Tibial artery (tissue), 4 donors: ENCODE results near the gene PRKAA1.

ENCODE experiments used
- DNase-seq, 2 donors: peaks; one replicate each; pipeline ENCODE4 v3.0.0-alpha.2; 2019
- H3K27ac ChIP-seq, 2 donors: fragments of 200-600 bp; sonication (generic) in 1 of 2; 1 replicate in 1 of 2; 2 replicates in 1 of 2; pipeline ENCODE4 v1.5.1; 2018 to 2019; ENCODE audit warnings: mild to moderate bottlenecking in 1 of 2
- H3K27me3 ChIP-seq, 2 donors: fragments of 200-600 bp; sonication (generic) in 1 of 2; one replicate each; pipeline versions ENCODE4 v1.5.1 to v1.6.0; 2016 to 2019
- H3K36me3 ChIP-seq, 3 donors: fragments of 200-600 bp; sonication (generic) in 2 of 3; one replicate each; pipeline ENCODE4 v1.5.1; 2016 to 2019; ENCODE audit warnings: mild to moderate bottlenecking in 2 of 3
- H3K4me1 ChIP-seq, 4 donors: fragments of 200-600 bp; sonication (generic) in 2 of 4; 1 replicate in 3 of 4; 2 replicates in 1 of 4; pipeline ENCODE4 v1.5.1; 2016 to 2019
- H3K4me3 ChIP-seq, 2 donors: fragments of 200-600 bp; sonication (generic) in 1 of 2; 1 replicate in 1 of 2; 2 replicates in 1 of 2; pipeline ENCODE4 v1.5.1; 2018 to 2019; ENCODE audit warnings: mild to moderate bottlenecking in 2 of 2
- H3K9me3 ChIP-seq, 3 donors: fragments of 200-600 bp; sonication (generic) in 1 of 3; one replicate each; pipeline ENCODE4 v1.5.1; 2016 to 2019
- CTCF ChIP-seq, 2 experiments: fragments of 200-600 bp in 1 of 2; fragments of 450-650 bp in 1 of 2; IDR thresholded peaks; one replicate each; pipeline ENCODE4 v1.5.1; 2017 to 2019; ENCODE audit warnings: antibody characterized with exemption in 2 of 2, mild to moderate bottlenecking in 1 of 2, moderate library complexity in 1 of 2
- intact Hi-C: fragments of 100-400 bp; cut with DNase I; formaldehyde crosslinking; loops from one replicate; pipeline ENCODE4 v1.15.0; 2023; ENCODE audit warnings: low total_unique reads

The PRKAA1 gene

GRCh38 chr5:40841068-40841805 lies 43.1 kb upstream of the PRKAA1 start, which contains the start of gene CARD6:
Gene CARD6 (plus strand): TSS chr5:40841367. CDS start chr5:40841383, 16 bp downstream.
- H3K9me3 ChIP-seq = no peaks in the 10 kb centered on the region
- H3K36me3 ChIP-seq = no peaks in the 10 kb centered on the region
- no peak for DNase-seq
- peaks cover 0 to under 1% (median 0%) of the 10 kb centered on the region in 4 donors for H3K4me1 ChIP-seq
- H3K27ac ChIP-seq = peak within 1 kb of the TSS; percentile 42 to 45
- TF ChIP-seq CTCF (IDR thresholded peaks at IDR 0.05) = no peak
- peak within 1 kb of the TSS; percentile 31 to 39 for H3K4me3 ChIP-seq
- peaks cover 0 to 5% of the 10 kb centered on the region in 2 donors for H3K27me3 ChIP-seq
- intact Hi-C loops = no loop called here

GRCh38 chr5:40838086-40838485 lies 39.9 kb upstream of the PRKAA1 start:
- no peak overlapping the region for H3K27ac ChIP-seq
- intact Hi-C loops = loop anchor here (10.0 kb wide), 1 partner anchor 83 kb away; the partner anchor contains the start of gene TTC33
- H3K4me3 ChIP-seq = no peak overlapping the region
- H3K9me3 ChIP-seq = no peaks in the 10 kb centered on the region
- peaks cover 0 to 22% (median 12%) of the 10 kb centered on the region in 4 donors for H3K4me1 ChIP-seq
- TF ChIP-seq CTCF (IDR thresholded peaks at IDR 0.05) = no peak
- H3K36me3 ChIP-seq = peaks cover 6 to 10% (median 8%) of the 10 kb centered on the region in 3 donors
- H3K27me3 ChIP-seq = peaks cover 0 to 5% of the 10 kb centered on the region in 2 donors
- no peak for DNase-seq

- no peaks in the 10 kb centered on the region for H3K27me3 ChIP-seq
- H3K4me3 ChIP-seq = peak within 1 kb of the TSS; percentile 61 to 64
- intact Hi-C loops = loop anchor here (10.0 kb wide), 1 partner anchor 80 kb away; the partner anchor contains the start of gene TTC33
- H3K36me3 ChIP-seq = peaks cover 33 to 40% (median 38%) of the 10 kb centered on the region in 3 donors
- TF ChIP-seq CTCF (IDR thresholded peaks at IDR 0.05) = no peak
- peak; percentile 95 to 98 for DNase-seq
- H3K4me1 ChIP-seq = peaks cover 0 to 23% (median 15%) of the 10 kb centered on the region in 4 donors
- peak within 1 kb of the TSS; percentile 93 to 94 for H3K27ac ChIP-seq
- no peaks in the 10 kb centered on the region for H3K9me3 ChIP-seq
Measured at GRCh38 chr5:40834849-40835787, 36.9 kb upstream of the PRKAA1 start, which contains the start of gene RPL37. Gene RPL37 (minus strand): TSS chr5:40835222. CDS start chr5:40835185, 37 bp downstream.

GRCh38 chr5:40834391-40834848 lies 36.2 kb upstream of the PRKAA1 start:
- H3K27me3 ChIP-seq = no peaks in the 10 kb centered on the region
- H3K27ac ChIP-seq = peak overlapping the region; percentile 93 to 94
- intact Hi-C loops = loop anchor here (10.0 kb wide), 1 partner anchor 80 kb away; the partner anchor contains the start of gene TTC33
- no peaks in the 10 kb centered on the region for H3K9me3 ChIP-seq
- peak overlapping the region; percentile 61 to 64 for H3K4me3 ChIP-seq
- no peak for TF ChIP-seq CTCF (IDR thresholded peaks at IDR 0.05)
- no peak for DNase-seq
- H3K36me3 ChIP-seq = peaks cover 40 to 47% (median 44%) of the 10 kb centered on the region in 3 donors
- H3K4me1 ChIP-seq = peaks cover 0 to 23% (median 15%) of the 10 kb centered on the region in 4 donors

GRCh38 chr5:40833712-40834229 lies 35.6 kb upstream of the PRKAA1 start:
- peak overlapping the region; percentile 93 to 94 for H3K27ac ChIP-seq
- no peak for DNase-seq
- H3K9me3 ChIP-seq = no peaks in the 10 kb centered on the region
- H3K27me3 ChIP-seq = no peaks in the 10 kb centered on the region
- peaks cover 0 to 23% (median 15%) of the 10 kb centered on the region in 4 donors for H3K4me1 ChIP-seq
- H3K4me3 ChIP-seq = peak overlapping the region; percentile 61 to 64
- no peak for TF ChIP-seq CTCF (IDR thresholded peaks at IDR 0.05)
- peaks cover 46 to 53% (median 50%) of the 10 kb centered on the region in 3 donors for H3K36me3 ChIP-seq
- intact Hi-C loops = loop anchor here (10.0 kb wide), 1 partner anchor 79 kb away; the partner anchor contains the start of gene TTC33
